IMR-90 (cell line): ENCODE data around the gene KLF1. TPM values are rescaled to one million over a fixed set of nuclear protein-coding genes. Genes with fewer than 3 reads are reported as not detected.

Experiments
- ATAC-seq: fragments of 200-7000 bp; cut with Tn5 transposase; 2 replicates; pipeline ENCODE4 v1.9.1; 2020; ENCODE audit warnings: low read depth, mild to moderate bottlenecking, moderate library complexity
- BruUV-seq: library from RNA; stranded (reverse); fragments of 400-500 nt; replicated peaks from 2 replicates; lab custom pipeline; 2021; lab: Mats Ljungman, UMichigan
- CTCF ChIA-PET: fragments of 300-600 bp; formaldehyde crosslinking; extraction: SDS; loops from one replicate; lab custom pipeline; 2021; ENCODE audit warnings: antibody characterized with exemption; lab: Yijun Ruan, JAX
- POLR2A ChIA-PET: fragments of 300-600 bp; sonication (Branson Sonifier 250); formaldehyde crosslinking; loops from one replicate; lab custom pipeline; 2022; ENCODE audit warnings: antibody characterized with exemption; ENCODE audit not compliant: unreplicated experiment; lab: Charles Lee
- DNase-seq: peaks from one replicate; pipeline ENCODE4 v3.0.0; 2013
- H2AFZ ChIP-seq: replicated peaks from 2 replicates; pipeline ENCODE3; 2013; ENCODE audit warnings: low read length, mild to moderate bottlenecking; ENCODE audit not compliant: poor library complexity
- H2AK5ac ChIP-seq: 2 replicates; pipeline ENCODE4 v1.6.1; 2013; ENCODE audit warnings: low read depth, low read length, inconsistent platforms
- H2AK9ac ChIP-seq: replicated peaks from 2 replicates; pipeline ENCODE3; 2013; ENCODE audit warnings: mild to moderate bottlenecking, low read depth, low read length, moderate library complexity; ENCODE audit not compliant: poor library complexity
- H2BK120ac ChIP-seq: 2 replicates; pipeline ENCODE4 v1.6.1; 2013; ENCODE audit warnings: low read depth, low read length, inconsistent platforms
- H2BK15ac ChIP-seq: 3 replicates; pipeline ENCODE4 v1.6.1; 2013; ENCODE audit warnings: low read depth, low read length, inconsistent platforms
- H2BK20ac ChIP-seq: 2 replicates; pipeline ENCODE4 v1.6.1; 2013; ENCODE audit warnings: low read depth, mild to moderate bottlenecking, inconsistent platforms, low read length, moderate library complexity
- H2BK5ac ChIP-seq: 2 replicates; pipeline ENCODE4 v1.6.1; 2013; ENCODE audit warnings: mild to moderate bottlenecking, low read depth, low read length, inconsistent platforms; ENCODE audit not compliant: poor library complexity, severe bottlenecking
- H3K14ac ChIP-seq: replicated peaks from 2 replicates; pipeline ENCODE4 v1.6.1; 2013; ENCODE audit warnings: low read depth, low read length, inconsistent platforms
- H3K18ac ChIP-seq: 2 replicates; pipeline ENCODE4 v1.6.1; 2013; ENCODE audit warnings: low read depth, low read length, control low read depth
- H3K23ac ChIP-seq: 2 replicates; pipeline ENCODE4 v1.6.1; 2013; ENCODE audit warnings: low read depth, low read length, inconsistent platforms
- H3K27ac ChIP-seq: 2 replicates; pipeline ENCODE4 v1.5.1; 2013; ENCODE audit warnings: mild to moderate bottlenecking, control low read depth, low read length; ENCODE audit not compliant: insufficient read depth
- H3K27me3 ChIP-seq: 2 replicates; pipeline ENCODE4 v1.6.1; 2013; ENCODE audit warnings: low read length; ENCODE audit not compliant: control insufficient read depth, insufficient read depth
- H3K36me3 ChIP-seq: 2 replicates; pipeline ENCODE4 v1.6.1; 2013; ENCODE audit warnings: low read length, mixed read lengths; ENCODE audit not compliant: control insufficient read depth, insufficient read depth
- H3K4ac ChIP-seq: 2 replicates; pipeline ENCODE4 v1.6.1; 2013; ENCODE audit warnings: low read depth, low read length, inconsistent platforms
- H3K4me1 ChIP-seq: 2 replicates; pipeline ENCODE4 v1.6.1; 2013; ENCODE audit warnings: low read length, mixed read lengths; ENCODE audit not compliant: control insufficient read depth, insufficient read depth
- H3K4me2 ChIP-seq: 2 replicates; pipeline ENCODE4 v1.6.1; 2013; ENCODE audit warnings: low read depth, mild to moderate bottlenecking, control low read depth, low read length, moderate library complexity
- H3K4me3 ChIP-seq: 2 replicates; pipeline ENCODE4 v1.5.1; 2013; ENCODE audit warnings: low read depth, mild to moderate bottlenecking, control low read depth, low read length, moderate library complexity; ENCODE audit not compliant: insufficient read depth
- H3K56ac ChIP-seq: 2 replicates; pipeline ENCODE4 v1.6.1; 2013; ENCODE audit warnings: low read length, inconsistent platforms; ENCODE audit not compliant: insufficient read depth; ENCODE audit errors: extremely low read depth
- H3K79me1 ChIP-seq, 2 experiments: 2 replicates each; pipeline ENCODE4 v1.6.1; 2013; ENCODE audit warnings: low read length in 2 of 2, inconsistent platforms in 1 of 2, low read depth in 1 of 2
- H3K9ac ChIP-seq: 2 replicates; pipeline ENCODE4 v1.6.1; 2013; ENCODE audit warnings: low read depth, low read length, control low read depth
- H3K9me1 ChIP-seq: 2 replicates; pipeline ENCODE4 v1.6.1; 2013; ENCODE audit warnings: low read length, inconsistent platforms; ENCODE audit not compliant: insufficient read depth
- H3K9me3 ChIP-seq: 2 replicates; pipeline ENCODE4 v1.6.1; 2013; ENCODE audit warnings: low read length; ENCODE audit not compliant: control insufficient read depth, insufficient read depth
- H4K20me1 ChIP-seq: 2 replicates; pipeline ENCODE4 v1.6.1; 2013; ENCODE audit warnings: low read length, inconsistent platforms; ENCODE audit not compliant: insufficient read depth
- H4K5ac ChIP-seq: 2 replicates; pipeline ENCODE4 v1.6.1; 2013; ENCODE audit warnings: mild to moderate bottlenecking, low read depth, low read length, control low read depth
- H4K8ac ChIP-seq, 2 experiments: 2 replicates each; pipeline ENCODE4 v1.6.1; 2013; ENCODE audit warnings: low read depth in 2 of 2, low read length in 2 of 2, control low read depth in 1 of 2, inconsistent platforms in 1 of 2
- H4K91ac ChIP-seq: 2 replicates; pipeline ENCODE4 v1.6.1; 2013; ENCODE audit warnings: low read depth, low read length, inconsistent platforms; ENCODE audit not compliant: insufficient read depth
- CEBPB ChIP-seq: IDR thresholded peaks from 2 replicates; pipeline ENCODE4 v1.6.1; 2012; ENCODE audit warnings: low read depth, low read length, improper control_type of control experiment
- CHD1 ChIP-seq: IDR thresholded peaks from 2 replicates; pipeline ENCODE4 v1.6.1; 2012; ENCODE audit warnings: low read depth, low read length, improper control_type of control experiment
- CTCF ChIP-seq: conservative IDR thresholded peaks from 2 replicates; pipeline ENCODE4 v1.5.1; 2012; ENCODE audit warnings: mild to moderate bottlenecking, low read depth, low read length, improper control_type of control experiment
- ELK1 ChIP-seq: fragments of 150-350 bp; IDR thresholded peaks from 2 replicates; pipeline ENCODE4 v1.6.1; 2016; ENCODE audit warnings: low read depth, mild to moderate bottlenecking, low read length, moderate library complexity, borderline replicate concordance
- FOS ChIP-seq: fragments of 150-350 bp; IDR thresholded peaks from 2 replicates; pipeline ENCODE4 v1.6.1; 2016; ENCODE audit warnings: low read depth, low read length
- MAFK ChIP-seq: IDR thresholded peaks from 2 replicates; pipeline ENCODE4 v1.6.1; 2012; ENCODE audit warnings: low read depth, low read length, improper control_type of control experiment
- MAZ ChIP-seq: IDR thresholded peaks from 2 replicates; pipeline ENCODE4 v1.6.1; 2012; ENCODE audit warnings: low read depth, mild to moderate bottlenecking, low read length, improper control_type of control experiment, moderate library complexity, borderline replicate concordance
- MXI1 ChIP-seq: IDR thresholded peaks from 2 replicates; pipeline ENCODE4 v1.6.1; 2012; ENCODE audit warnings: low read depth, mild to moderate bottlenecking, low read length, moderate library complexity, borderline replicate concordance
- NFE2L2 ChIP-seq: fragments of 150-350 bp; IDR thresholded peaks from 2 replicates; pipeline ENCODE4 v1.6.1; 2016; ENCODE audit warnings: low read depth, mild to moderate bottlenecking, low read length
- POLR2A ChIP-seq: IDR thresholded peaks from 2 replicates; pipeline ENCODE4 v1.6.1; 2012; ENCODE audit warnings: mild to moderate bottlenecking, low read depth, low read length
- RAD21 ChIP-seq: IDR thresholded peaks from 2 replicates; pipeline ENCODE4 v1.6.1; 2012; ENCODE audit warnings: low read length, improper control_type of control experiment
- RCOR1 ChIP-seq: IDR thresholded peaks from 2 replicates; pipeline ENCODE4 v1.6.1; 2012; ENCODE audit warnings: mild to moderate bottlenecking, low read length, improper control_type of control experiment; ENCODE audit not compliant: insufficient replicate concordance
- RFX5 ChIP-seq: IDR thresholded peaks from 2 replicates; pipeline ENCODE4 v1.8.0; 2012; ENCODE audit warnings: low read depth, mild to moderate bottlenecking, low read length, moderate library complexity
- SMC3 ChIP-seq: fragments of 150-350 bp; IDR thresholded peaks from 2 replicates; pipeline ENCODE4 v1.6.1; 2016; ENCODE audit warnings: low read depth, mild to moderate bottlenecking, antibody characterized with exemption, low read length, moderate library complexity
- USF2 ChIP-seq: fragments of 150-350 bp; IDR thresholded peaks from 2 replicates; pipeline ENCODE4 v1.6.1; 2017; ENCODE audit warnings: mild to moderate bottlenecking, antibody characterized with exemption, low read length, low read depth
- WGBS, 2 experiments: methylation state at CpG; one replicate each; pipeline versions ENCODE4 v1.1.5 to v1.1.7; 2013; ENCODE audit warnings: missing lambda C conversion rate in 2 of 2; ENCODE audit not compliant: insufficient read length in 1 of 2; ENCODE audit errors: extremely low coverage in 2 of 2; 5-methylcytosine and 5-hydroxymethylcytosine counted together
- dilution Hi-C: fragments of 300-500 bp; cut with HindIII; formaldehyde crosslinking; loops from one replicate; pipeline ENCODE4 v1.14.3; 2018; ENCODE audit warnings: low sequenced_read_pairs; ENCODE audit not compliant: unreplicated experiment
- in situ Hi-C: fragments of 300-500 bp; cut with MboI; formaldehyde crosslinking; loops from 3 replicates; pipeline ENCODE4 v1.14.3; 2019; ENCODE audit warnings: low sequenced_read_pairs, inconsistent platforms, mixed read lengths
- intact Hi-C: fragments of 100-400 bp; cut with micrococcal nuclease; formaldehyde crosslinking; loops from 2 replicates; pipeline ENCODE4 v1.10.0; 2022
- polyA plus RNA-seq, 3 experiments: library from polyadenylated mRNA; depleted of rRNA; stranded (reverse); fragments of >200 nt; gene quantifications; 2 replicates each; pipeline ENCODE4 v1.2.3, GENCODE V29; 2012; ENCODE audit warnings: low replicate concordance in 1 of 3
- total RNA-seq: library from RNA; depleted of rRNA; stranded (reverse); fragments of >200 nt; gene quantifications from 2 replicates; pipeline ENCODE4 v1.2.3, GENCODE V29; 2012

The KLF1 gene
- total and polyA plus RNA-seq, 2 of the 4 experiments (the other 2 are of a cell fraction): not detected

GRCh38 chr19:12907166-12907565 is 20.2 kb upstream of the KLF1 start:
- Histone ChIP-seq H3K4me2 (no peak overlapping the region), H3K79me1 (no peaks in the 10 kb centered on the region), H4K91ac (no peak overlapping the region), H3K36me3 (no peaks in the 10 kb centered on the region), H4K8ac (no peak overlapping the region), H3K4ac (no peak overlapping the region), H4K20me1 (no peaks in the 10 kb centered on the region), H2BK20ac (no peak overlapping the region), H3K9ac (no peak overlapping the region), H2AK5ac (no peak overlapping the region), H2BK15ac (no peak overlapping the region), H2BK5ac (no peak overlapping the region), H3K4me3 (no peak overlapping the region), H3K4me1 (no peaks in the 10 kb centered on the region), H3K9me1 (no peaks in the 10 kb centered on the region), H2AK9ac (peak overlapping the region; percentile 42), H3K9me3 (no peaks in the 10 kb centered on the region), H4K5ac (no peak overlapping the region), H2BK120ac (no peak overlapping the region), H3K27me3 (no peaks in the 10 kb centered on the region), H3K27ac (no peak overlapping the region), H3K14ac (no peak overlapping the region), H3K56ac (no peak overlapping the region), H3K23ac (no peak overlapping the region), H3K18ac (no peak overlapping the region), H2AFZ (peak overlapping the region; percentile 33)
- intact Hi-C loops (no loop called here), dilution Hi-C loops (no loop called here), in situ Hi-C loops (no loop called here)
- BruUV-seq: no TSS peak
- no peak for DNase-seq
- CTCF ChIA-PET: no interaction called here
- WGBS, 2 experiments: 40% methylated on average over 1 of the region's 9 CpGs; no CpG with 5 or more reads in 1 of the 2 experiments
- no peak for ATAC-seq
- TF ChIP-seq CEBPB (no peak), MAFK (no peak), POLR2A (no peak), USF2 (no peak), RFX5 (no peak), RCOR1 (no peak), SMC3 (no peak), CHD1 (no peak), ELK1 (no peak), NFE2L2 (no peak), MAZ (no peak), CTCF (no peak), MXI1 (no peak), RAD21 (no peak), FOS (no peak)
- POLR2A ChIA-PET: no interaction called here
